ENCODE measurements around the gene MYZAP. TPM values are rescaled to one million over a fixed set of nuclear protein-coding genes. Genes with fewer than 3 reads are reported as not detected.

The MYZAP gene
- total and polyA plus RNA-seq, 2 of the 4 experiments (the other 2 are of a cell fraction) = not detected

- H3K4me3 ChIP-seq (ENCODE audit: insufficient read depth, low read depth, low read length) = no peak overlapping the region
- H3K4me1 ChIP-seq (ENCODE audit: control insufficient read depth, insufficient read depth, low read length) = no peaks in the 10 kb centered on the region
- no peaks in the 10 kb centered on the region for H4K20me1 ChIP-seq (ENCODE audit: insufficient read depth, low read length)
- no peak overlapping the region for H3K18ac ChIP-seq (ENCODE audit: low read depth, low read length)
- H3K79me1 ChIP-seq (ENCODE audit: low read depth in 1 of 2, low read length in 2 of 2) = no peaks in the 10 kb centered on the region
- CTCF ChIA-PET = interaction anchor here (0.6 kb wide), 1 partner anchor 41 kb away, joined by 3 read pairs; no protein-coding TSS in a partner anchor
- no peak overlapping the region for H2AK5ac ChIP-seq (ENCODE audit: low read depth, low read length)
- POLR2A ChIA-PET (ENCODE audit: unreplicated experiment) = no interaction called here
- dilution Hi-C loops (cut with HindIII; ENCODE audit: low sequenced_read_pairs, unreplicated experiment) (no loop called here), in situ Hi-C loops (cut with MboI; ENCODE audit: low sequenced_read_pairs) (loop anchor here (10.0 kb wide), 1 partner anchor 297 kb away; no protein-coding TSS in a partner anchor), intact Hi-C loops (cut with micrococcal nuclease) (loop anchor here (10.0 kb wide), 1 partner anchor 507 kb away; no protein-coding TSS in a partner anchor)
- H2BK20ac ChIP-seq (ENCODE audit: low read depth, low read length) = no peak overlapping the region
- BruUV-seq (replicated peaks) = no TSS peak
- H3K4me2 ChIP-seq (ENCODE audit: low read depth, low read length) = no peak overlapping the region
- no peak overlapping the region for H2BK5ac ChIP-seq (ENCODE audit: low read depth, low read length, poor library complexity, severe bottlenecking)
- H3K14ac ChIP-seq (replicated peaks; ENCODE audit: low read depth, low read length) = no peak overlapping the region
- H3K23ac ChIP-seq (ENCODE audit: low read depth, low read length) = no peak overlapping the region
- ATAC-seq (ENCODE audit: low read depth) (no peak), DNase-seq (no peak)
- H3K27ac ChIP-seq (ENCODE audit: insufficient read depth, low read length) = no peak overlapping the region
- H3K9me1 ChIP-seq (ENCODE audit: insufficient read depth, low read length) = no peaks in the 10 kb centered on the region
- no peak overlapping the region for H2AFZ ChIP-seq (replicated peaks; ENCODE audit: low read length, poor library complexity)
- no peak overlapping the region for H3K4ac ChIP-seq (ENCODE audit: low read depth, low read length)
- no peaks in the 10 kb centered on the region for H3K36me3 ChIP-seq (ENCODE audit: control insufficient read depth, insufficient read depth, low read length)
- no peak overlapping the region for H3K9ac ChIP-seq (ENCODE audit: low read depth, low read length)
- no peak overlapping the region for H4K8ac ChIP-seq (ENCODE audit: low read depth in 2 of 2, low read length in 2 of 2)
- no CpG with 5 or more reads among the region's 2 CpGs for WGBS, 2 experiments (ENCODE audit: extremely low coverage in 2 of 2, insufficient read length in 1 of 2)
- peaks cover 10% of the 10 kb centered on the region for H3K27me3 ChIP-seq (ENCODE audit: control insufficient read depth, insufficient read depth, low read length)
- H3K56ac ChIP-seq (ENCODE audit: extremely low read depth, insufficient read depth, low read length) = no peak overlapping the region
- no peaks in the 10 kb centered on the region for H3K9me3 ChIP-seq (ENCODE audit: control insufficient read depth, insufficient read depth, low read length)
- no peak overlapping the region for H2AK9ac ChIP-seq (replicated peaks; ENCODE audit: low read depth, low read length, poor library complexity)
- no peak overlapping the region for H4K91ac ChIP-seq (ENCODE audit: insufficient read depth, low read depth, low read length)
- H2BK120ac ChIP-seq (ENCODE audit: low read depth, low read length) = no peak overlapping the region
- TF ChIP-seq ELK1 (IDR thresholded peaks at IDR 0.05; ENCODE audit: borderline replicate concordance, low read depth, low read length) = no peak
- TF ChIP-seq MAZ (IDR thresholded peaks at IDR 0.05; ENCODE audit: borderline replicate concordance, low read depth, low read length) = no peak
- TF ChIP-seq RAD21 (IDR thresholded peaks at IDR 0.05; ENCODE audit: low read length) = no peak
- TF ChIP-seq SMC3 (IDR thresholded peaks at IDR 0.05; ENCODE audit: low read depth, low read length) = no peak
- no peak for TF ChIP-seq USF2 (IDR thresholded peaks at IDR 0.05; ENCODE audit: low read depth, low read length)
- TF ChIP-seq CHD1 (IDR thresholded peaks at IDR 0.05; ENCODE audit: low read depth, low read length) = no peak
- no peak for TF ChIP-seq POLR2A (IDR thresholded peaks at IDR 0.05; ENCODE audit: low read depth, low read length)
- no peak overlapping the region for H4K5ac ChIP-seq (ENCODE audit: low read depth, low read length)
- H2BK15ac ChIP-seq (ENCODE audit: low read depth, low read length) = no peak overlapping the region
Measured at GRCh38 chr15:57568299-57568698, 23.4 kb upstream of the MYZAP start.
